Measurements from ENCODE around the gene CYBB. TPM values are rescaled to one million over a fixed set of nuclear protein-coding genes. Genes with fewer than 3 reads are reported as not detected.

CYBB gene
- total and polyA plus RNA-seq, 4 donors: 3.1 to 60.4 (median 26.8) TPM

DNA sequence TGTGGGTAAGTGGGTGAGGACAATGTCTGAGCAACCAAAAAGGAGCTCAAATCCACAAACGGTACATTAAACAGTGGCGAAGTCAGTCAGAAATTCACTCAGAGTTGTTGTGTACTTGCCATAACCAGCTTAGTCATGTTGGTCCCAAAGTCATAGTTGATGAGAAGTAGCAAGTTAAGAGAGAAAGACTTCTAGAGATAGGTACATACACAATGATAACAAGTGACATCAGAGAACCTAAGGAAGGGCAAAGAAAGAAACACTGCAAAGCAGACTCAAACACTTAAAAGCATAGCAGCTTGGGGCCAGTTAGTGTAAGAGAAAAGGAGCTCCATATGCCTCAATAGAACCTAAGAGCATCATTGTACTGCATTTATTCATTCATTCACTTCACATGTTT is 37.3 kb downstream of the CYBB start:
- WGBS, 2 donors: 92 to 95% methylated on average over 2 of the region's 2 CpGs
- DNase-seq: no peak
- intact Hi-C loops (cut with DNase I): no loop called here
- Histone ChIP-seq H3K36me3 (ENCODE audit: control insufficient read depth in 1 of 2, insufficient read depth in 2 of 2, low read length in 1 of 2) (no peaks in the 10 kb centered on the region), H3K4me1 (ENCODE audit: control insufficient read depth in 1 of 2, insufficient read depth in 2 of 2, low read length in 2 of 2) (no peaks in the 10 kb centered on the region), H3K4me3 (ENCODE audit: low read length in 2 of 2) (no peak overlapping the region), H3K9me3 (ENCODE audit: control insufficient read depth, low read length) (no peaks in the 10 kb centered on the region), H3K27me3 (ENCODE audit: control insufficient read depth in 1 of 2, insufficient read depth in 2 of 2, low read length in 1 of 2) (no peaks in the 10 kb centered on the region), H3K27ac (ENCODE audit: low read depth in 1 of 2, low read length in 2 of 2) (no peak overlapping the region)
- ATAC-seq (ENCODE audit: low FRiP score): no peak

DNA sequence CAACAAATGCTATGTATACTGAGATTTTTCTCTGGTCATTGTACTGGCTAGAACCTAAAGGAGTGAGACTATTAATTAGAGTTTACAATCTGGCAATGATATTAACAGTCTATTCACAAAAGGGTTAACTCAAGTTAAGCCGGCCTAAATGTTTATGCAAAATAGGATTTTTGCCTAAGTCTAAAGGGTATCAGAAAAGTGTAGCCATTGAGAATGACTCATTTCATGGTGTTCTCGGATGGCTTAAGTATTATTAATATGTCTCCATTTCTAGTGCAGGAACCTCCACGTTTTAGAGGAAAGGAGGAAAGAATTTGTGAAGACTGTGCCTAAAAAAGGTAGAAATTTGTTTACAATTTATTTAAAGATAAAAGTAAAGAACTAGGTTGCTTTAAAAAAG is 37.7 kb downstream of the CYBB start:
- Histone ChIP-seq H3K36me3 (ENCODE audit: control insufficient read depth in 1 of 2, insufficient read depth in 2 of 2, low read length in 1 of 2) (no peaks in the 10 kb centered on the region), H3K27me3 (ENCODE audit: control insufficient read depth in 1 of 2, insufficient read depth in 2 of 2, low read length in 1 of 2) (no peaks in the 10 kb centered on the region), H3K4me3 (ENCODE audit: low read length in 2 of 2) (no peak overlapping the region), H3K27ac (ENCODE audit: low read depth in 1 of 2, low read length in 2 of 2) (no peak overlapping the region), H3K4me1 (ENCODE audit: control insufficient read depth in 1 of 2, insufficient read depth in 2 of 2, low read length in 2 of 2) (no peaks in the 10 kb centered on the region), H3K9me3 (ENCODE audit: control insufficient read depth, low read length) (no peaks in the 10 kb centered on the region)
- intact Hi-C loops (cut with DNase I): no loop called here
- DNase-seq (no peak), ATAC-seq (ENCODE audit: low FRiP score) (no peak)
- 41 to 58% methylated on average over 3 of the region's 3 CpGs for WGBS, 2 donors

DNA sequence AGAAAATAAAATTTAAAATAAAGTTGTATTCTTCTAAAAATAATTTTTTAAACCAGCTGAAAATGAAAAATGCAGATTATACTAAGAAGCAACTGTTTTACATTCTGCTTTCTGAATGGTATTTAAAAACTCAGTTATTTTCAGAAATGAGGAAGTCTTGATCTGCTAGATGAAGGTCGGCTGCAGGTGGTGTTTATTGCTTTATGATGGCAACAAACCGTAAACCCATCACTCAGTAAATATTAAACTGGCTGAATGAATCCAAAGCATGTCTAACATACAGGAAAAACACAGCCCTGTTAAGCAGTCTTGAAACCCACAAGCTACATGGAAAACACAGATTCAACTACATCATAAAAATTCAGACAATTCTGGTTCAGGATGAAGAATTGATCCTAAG is 38.2 kb downstream of the CYBB start:
- 77 to 80% methylated on average over 2 of the region's 2 CpGs for WGBS, 2 donors
- intact Hi-C loops (cut with DNase I): no loop called here
- Histone ChIP-seq H3K27me3 (ENCODE audit: control insufficient read depth in 1 of 2, insufficient read depth in 2 of 2, low read length in 1 of 2) (no peaks in the 10 kb centered on the region), H3K36me3 (ENCODE audit: control insufficient read depth in 1 of 2, insufficient read depth in 2 of 2, low read length in 1 of 2) (no peaks in the 10 kb centered on the region), H3K9me3 (ENCODE audit: control insufficient read depth, low read length) (no peaks in the 10 kb centered on the region), H3K4me3 (ENCODE audit: low read length in 2 of 2) (no peak overlapping the region), H3K27ac (ENCODE audit: low read depth in 1 of 2, low read length in 2 of 2) (no peak overlapping the region), H3K4me1 (ENCODE audit: control insufficient read depth in 1 of 2, insufficient read depth in 2 of 2, low read length in 2 of 2) (no peaks in the 10 kb centered on the region)
- DNase-seq (no peak), ATAC-seq (ENCODE audit: low FRiP score) (no peak)

DNA sequence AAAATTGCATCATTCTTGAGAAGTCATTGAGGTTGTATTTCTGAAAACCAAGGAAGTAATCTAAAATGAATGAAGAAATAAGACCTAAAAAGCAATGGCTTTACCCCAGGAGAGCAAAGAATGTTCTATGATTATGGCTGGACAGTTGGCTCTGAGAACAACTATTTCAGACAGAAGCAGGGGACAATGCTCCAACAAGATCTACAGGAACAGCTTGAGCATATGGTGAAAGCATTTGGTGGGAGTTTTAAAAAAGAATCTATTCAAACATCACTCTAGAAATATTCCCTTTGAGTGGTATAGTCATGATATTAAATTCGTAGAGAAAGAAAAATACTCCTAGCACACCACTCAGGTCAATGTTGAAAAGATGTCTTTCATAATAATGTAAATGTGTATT is 40.8 kb downstream of the CYBB start:
- H3K27ac ChIP-seq (ENCODE audit: low read depth in 1 of 2, low read length in 2 of 2): no peak overlapping the region
- no peaks in the 10 kb centered on the region for H3K36me3 ChIP-seq (ENCODE audit: control insufficient read depth in 1 of 2, insufficient read depth in 2 of 2, low read length in 1 of 2)
- no peak overlapping the region for H3K4me3 ChIP-seq (ENCODE audit: low read length in 2 of 2)
- 71 to 82% methylated on average over 1 of the region's 1 CpG for WGBS, 2 donors
- no peaks in the 10 kb centered on the region for H3K4me1 ChIP-seq (ENCODE audit: control insufficient read depth in 1 of 2, insufficient read depth in 2 of 2, low read length in 2 of 2)
- H3K9me3 ChIP-seq (ENCODE audit: control insufficient read depth, low read length): no peaks in the 10 kb centered on the region
- ATAC-seq (ENCODE audit: low FRiP score) (no peak), DNase-seq (no peak)
- H3K27me3 ChIP-seq (ENCODE audit: control insufficient read depth in 1 of 2, insufficient read depth in 2 of 2, low read length in 1 of 2): no peaks in the 10 kb centered on the region
- intact Hi-C loops (cut with DNase I): loop anchor here (5.0 to 10.0 kb wide), 2 partner anchors 76 to 313 kb away; no protein-coding TSS in a partner anchor

DNA sequence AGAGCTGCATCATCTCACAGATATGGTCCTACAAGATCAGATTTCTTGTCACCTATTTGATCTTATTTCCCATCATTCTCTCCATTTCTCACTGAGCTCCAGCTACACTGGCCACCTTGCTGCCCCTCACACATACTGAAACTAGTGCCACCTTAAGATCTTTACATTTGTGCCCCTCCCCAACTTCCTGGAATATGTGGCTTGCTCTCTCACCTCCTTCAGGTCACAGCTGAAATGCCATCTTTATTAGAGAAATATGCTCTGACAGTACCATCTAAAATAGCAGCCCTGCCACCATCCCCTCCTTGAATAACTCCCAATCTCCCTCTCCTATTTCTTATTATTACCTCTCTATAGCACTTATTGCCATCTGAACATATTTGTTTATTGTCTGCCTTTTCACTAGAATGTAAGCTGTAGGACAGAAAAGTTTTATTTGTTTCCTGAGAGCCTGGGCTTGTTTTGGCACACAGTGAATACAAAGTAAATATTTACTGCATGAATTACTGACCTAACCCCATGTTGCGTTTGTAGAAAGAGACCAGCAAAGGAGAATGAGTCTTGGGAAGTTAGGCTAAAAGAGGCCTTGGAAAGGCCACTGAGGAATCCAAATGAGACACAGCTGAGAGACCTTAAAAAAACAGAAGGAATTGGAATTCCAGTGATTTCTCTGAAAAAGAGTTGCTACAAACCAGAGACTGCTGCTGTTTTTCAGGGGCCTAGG is 44.8 kb downstream of the CYBB start:
- intact Hi-C loops (cut with DNase I): loop anchor here (5.0 to 10.0 kb wide), 4 partner anchors 80 to 317 kb away; partner anchors contain the start of gene LANCL3 (in 1 of the 2)
- 48 to 49% methylated on average over 1 of the region's 1 CpG for WGBS, 2 donors

DNA sequence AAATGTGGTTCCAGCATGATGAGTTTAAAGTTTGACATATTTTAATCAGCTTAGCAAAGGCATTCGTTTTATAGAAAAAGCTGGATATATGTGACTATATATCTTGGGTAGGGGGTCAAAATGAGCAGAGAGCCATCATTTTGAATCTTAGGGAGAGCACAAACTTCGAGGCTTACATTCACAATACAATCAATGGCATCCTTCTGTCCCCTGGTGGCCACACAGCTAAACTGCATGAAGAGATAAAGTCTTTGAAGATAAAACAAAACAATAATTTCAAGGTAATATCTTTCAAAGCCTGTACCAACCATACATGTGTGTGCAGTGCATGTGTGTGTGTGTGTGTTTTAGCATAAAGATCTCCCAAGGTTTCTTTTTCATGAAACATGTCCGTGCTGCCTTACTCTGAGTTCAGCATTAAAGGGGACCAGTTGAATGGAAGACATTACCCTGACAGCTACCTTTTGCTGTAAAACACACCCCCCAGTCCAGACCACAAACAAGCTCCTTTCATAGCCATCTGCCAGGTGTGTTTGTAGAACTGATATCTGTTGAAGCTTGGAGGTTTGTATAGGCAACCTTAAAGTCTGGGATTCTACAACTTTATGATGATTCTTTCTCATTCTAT is 45.5 kb downstream of the CYBB start:
- 5 to 6% methylated on average over 3 of the region's 3 CpGs for WGBS, 2 donors
- H3K27ac ChIP-seq (ENCODE audit: low read depth in 1 of 2, low read length in 2 of 2): no peak overlapping the region
- ATAC-seq (ENCODE audit: low FRiP score): peak; percentile 64
- H3K27me3 ChIP-seq (ENCODE audit: control insufficient read depth in 1 of 2, insufficient read depth in 2 of 2, low read length in 1 of 2): no peaks in the 10 kb centered on the region
- no peak overlapping the region for H3K4me3 ChIP-seq (ENCODE audit: low read length in 2 of 2)
- intact Hi-C loops (cut with DNase I): loop anchor here (5.0 to 10.0 kb wide), 3 partner anchors 81 to 313 kb away; partner anchors contain the start of gene LANCL3 (in 1 of the 2)
- H3K36me3 ChIP-seq (ENCODE audit: control insufficient read depth in 1 of 2, insufficient read depth in 2 of 2, low read length in 1 of 2): no peaks in the 10 kb centered on the region
- H3K9me3 ChIP-seq (ENCODE audit: control insufficient read depth, low read length): no peaks in the 10 kb centered on the region
- no peaks in the 10 kb centered on the region for H3K4me1 ChIP-seq (ENCODE audit: control insufficient read depth in 1 of 2, insufficient read depth in 2 of 2, low read length in 2 of 2)
- DNase-seq: peak in 1 of 2 donors; percentile 58

More for the DNA sequence above, 44.8 kb downstream of the CYBB start:
- DNase-seq (no peak), ATAC-seq (ENCODE audit: low FRiP score) (no peak)
- H3K4me3 ChIP-seq (ENCODE audit: low read length in 2 of 2): no peak overlapping the region
- H3K36me3 ChIP-seq (ENCODE audit: control insufficient read depth in 1 of 2, insufficient read depth in 2 of 2, low read length in 1 of 2): no peaks in the 10 kb centered on the region
- no peaks in the 10 kb centered on the region for H3K9me3 ChIP-seq (ENCODE audit: control insufficient read depth, low read length)
- no peaks in the 10 kb centered on the region for H3K27me3 ChIP-seq (ENCODE audit: control insufficient read depth in 1 of 2, insufficient read depth in 2 of 2, low read length in 1 of 2)
- no peak overlapping the region for H3K27ac ChIP-seq (ENCODE audit: low read depth in 1 of 2, low read length in 2 of 2)
- H3K4me1 ChIP-seq (ENCODE audit: control insufficient read depth in 1 of 2, insufficient read depth in 2 of 2, low read length in 2 of 2): no peaks in the 10 kb centered on the region

DNA sequence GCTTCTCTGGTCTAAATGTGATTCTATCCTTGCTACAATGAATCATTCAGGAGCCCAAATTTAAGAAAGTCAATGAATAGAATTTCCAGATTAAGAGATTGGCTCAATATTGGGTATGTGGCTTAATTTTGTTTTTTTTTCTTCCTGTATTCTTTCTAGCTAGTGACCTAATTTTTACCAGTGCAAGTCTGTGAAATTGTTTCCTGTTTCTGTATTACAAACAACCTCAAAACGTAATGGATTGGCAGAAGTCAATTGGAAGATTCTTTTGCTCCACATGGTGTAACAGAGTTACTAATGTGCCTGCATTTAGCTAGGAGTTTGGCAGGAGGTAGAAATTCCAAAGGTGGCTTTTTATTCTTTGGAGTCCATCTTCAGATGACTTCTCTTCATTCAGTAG is 49.9 kb downstream of the CYBB start:
- no peaks in the 10 kb centered on the region for H3K27me3 ChIP-seq (ENCODE audit: control insufficient read depth in 1 of 2, insufficient read depth in 2 of 2, low read length in 1 of 2)
- 12 to 20% methylated on average over 1 of the region's 1 CpG for WGBS, 2 donors
- intact Hi-C loops (cut with DNase I): loop anchor here (5.0 to 10.0 kb wide), 3 partner anchors 85 to 317 kb away; partner anchors contain the start of gene LANCL3 (in 1 of the 2)
- H3K4me1 ChIP-seq (ENCODE audit: control insufficient read depth in 1 of 2, insufficient read depth in 2 of 2, low read length in 2 of 2): no peaks in the 10 kb centered on the region
- no peaks in the 10 kb centered on the region for H3K9me3 ChIP-seq (ENCODE audit: control insufficient read depth, low read length)
- no peak overlapping the region for H3K4me3 ChIP-seq (ENCODE audit: low read length in 2 of 2)
- no peak overlapping the region for H3K27ac ChIP-seq (ENCODE audit: low read depth in 1 of 2, low read length in 2 of 2)
- no peaks in the 10 kb centered on the region for H3K36me3 ChIP-seq (ENCODE audit: control insufficient read depth in 1 of 2, insufficient read depth in 2 of 2, low read length in 1 of 2)
- ATAC-seq (ENCODE audit: low FRiP score): no peak
- no peak for DNase-seq

DNA sequence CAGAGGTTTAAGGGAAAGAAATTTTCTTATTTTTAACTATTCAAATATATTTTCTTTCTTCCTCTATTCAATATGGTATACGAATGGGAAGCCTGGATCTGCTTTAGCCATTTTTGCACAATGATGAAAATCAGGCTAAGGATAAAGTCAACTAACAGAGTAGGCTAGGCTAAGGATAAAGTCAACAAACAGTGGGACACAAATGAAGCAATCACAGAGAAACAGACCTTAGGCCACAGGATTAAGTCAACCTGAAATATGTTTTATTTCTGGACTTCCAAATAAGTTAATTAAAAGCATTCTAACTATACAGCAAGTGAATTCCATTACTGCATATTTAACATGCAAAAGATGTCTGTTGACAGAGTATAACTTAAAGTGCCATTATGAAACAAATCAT is 50.5 kb downstream of the CYBB start:
- H3K27ac ChIP-seq (ENCODE audit: low read depth in 1 of 2, low read length in 2 of 2): no peak overlapping the region
- WGBS, 2 donors: 52 to 76% methylated on average over 1 of the region's 1 CpG
- no peaks in the 10 kb centered on the region for H3K27me3 ChIP-seq (ENCODE audit: control insufficient read depth in 1 of 2, insufficient read depth in 2 of 2, low read length in 1 of 2)
- ATAC-seq (ENCODE audit: low FRiP score) (no peak), DNase-seq (no peak)
- H3K4me3 ChIP-seq (ENCODE audit: low read length in 2 of 2): no peak overlapping the region
- no peaks in the 10 kb centered on the region for H3K36me3 ChIP-seq (ENCODE audit: control insufficient read depth in 1 of 2, insufficient read depth in 2 of 2, low read length in 1 of 2)
- H3K9me3 ChIP-seq (ENCODE audit: control insufficient read depth, low read length): no peaks in the 10 kb centered on the region
- intact Hi-C loops (cut with DNase I): no loop called here
- no peaks in the 10 kb centered on the region for H3K4me1 ChIP-seq (ENCODE audit: control insufficient read depth in 1 of 2, insufficient read depth in 2 of 2, low read length in 2 of 2)

DNA sequence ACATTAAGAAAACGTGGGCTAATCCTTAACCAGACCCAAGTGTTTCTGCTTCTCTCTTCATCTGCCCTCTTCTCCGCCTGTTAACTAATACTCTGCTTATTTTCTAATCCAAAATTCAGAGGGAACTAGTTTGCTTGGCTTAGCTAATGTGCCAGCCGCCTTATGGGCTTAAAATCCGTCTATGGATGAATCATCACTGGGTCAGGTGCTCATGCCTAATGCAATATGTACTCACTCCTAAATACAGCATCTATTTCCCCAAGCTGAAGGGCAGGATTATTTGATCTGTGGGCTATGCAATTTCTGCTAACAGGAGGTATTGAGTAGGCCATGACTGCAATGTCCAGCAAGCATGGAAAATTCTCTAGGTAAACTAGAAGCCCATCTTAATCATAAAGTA is 55.1 kb downstream of the CYBB start:
- intact Hi-C loops (cut with DNase I): no loop called here
- DNase-seq: no peak
- WGBS, 2 donors: 58 to 76% methylated on average over 4 of the region's 4 CpGs
- no peaks in the 10 kb centered on the region for H3K36me3 ChIP-seq (ENCODE audit: control insufficient read depth in 1 of 2, insufficient read depth in 2 of 2, low read length in 1 of 2)
- H3K4me3 ChIP-seq (ENCODE audit: low read length in 2 of 2): no peak overlapping the region
- no peaks in the 10 kb centered on the region for H3K9me3 ChIP-seq (ENCODE audit: control insufficient read depth, low read length)
- ATAC-seq (ENCODE audit: low FRiP score): no peak
- no peaks in the 10 kb centered on the region for H3K27me3 ChIP-seq (ENCODE audit: control insufficient read depth in 1 of 2, insufficient read depth in 2 of 2, low read length in 1 of 2)
- no peak overlapping the region for H3K27ac ChIP-seq (ENCODE audit: low read depth in 1 of 2, low read length in 2 of 2)
- H3K4me1 ChIP-seq (ENCODE audit: control insufficient read depth in 1 of 2, insufficient read depth in 2 of 2, low read length in 2 of 2): no peaks in the 10 kb centered on the region
